ENCODE data around the gene IFRD2.
A peak's percentile ranks its signal among the peaks of the same experiment; 100 is the strongest.
"Not testable (repeated sequence)": the region's sequence is repeated elsewhere in the genome, so short reads cannot be mapped to it uniquely, and the experiment has no call there.

The IFRD2 gene

DNA sequence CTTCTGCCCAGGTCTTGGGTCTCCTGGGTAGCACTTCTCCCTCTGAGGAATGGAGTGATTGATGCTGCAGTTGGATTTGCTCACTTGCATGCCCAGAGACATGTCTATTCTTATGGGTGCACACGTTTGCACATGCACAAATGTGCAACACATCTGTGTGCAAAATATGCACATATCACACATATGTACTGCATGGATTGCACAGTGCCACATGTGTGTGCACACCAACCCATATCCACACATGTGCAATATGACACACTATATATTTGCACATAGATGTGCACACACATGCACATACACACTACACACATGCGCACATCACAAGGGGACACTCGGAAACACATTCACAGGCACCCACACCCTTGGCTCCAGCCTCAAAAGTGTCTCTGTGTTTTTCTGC is 24.0 kb downstream of the IFRD2 start:
- no peak for DNase-seq (ENCODE audit: low read depth, low spot score)

- no peak for DNase-seq (ENCODE audit: low read depth, low spot score)
Measured at GRCh38 chr3:50267280-50267913, 24.8 kb downstream of the IFRD2 start.

- DNase-seq (ENCODE audit: low read depth, low spot score), result no peak
Measured at GRCh38 chr3:50266836-50267235, 25.4 kb downstream of the IFRD2 start.

DNA sequence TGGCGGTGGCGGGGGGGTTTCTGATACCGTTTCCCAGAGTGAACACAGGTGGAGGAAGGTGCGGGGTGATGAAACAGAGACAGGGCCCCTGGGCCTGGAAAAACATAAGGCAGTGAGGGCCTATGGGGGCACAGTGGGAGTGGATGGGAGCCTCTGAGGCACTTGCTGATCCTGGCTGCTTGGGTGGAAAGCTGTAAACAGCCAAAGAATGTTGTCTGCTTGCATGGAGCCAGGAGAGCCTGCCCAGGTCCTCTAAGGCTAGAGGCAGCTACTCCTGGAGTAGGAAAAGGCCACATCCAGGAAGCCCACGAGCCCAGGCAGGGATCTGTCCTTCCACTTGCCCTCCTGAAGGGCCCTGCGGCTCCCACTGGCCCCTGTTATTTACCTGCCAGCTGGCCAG is 26.2 kb downstream of the IFRD2 start:
- DNase-seq (ENCODE audit: low read depth, low spot score), result peak; percentile 35

GRCh38 chr3:50265571-50265970 is 26.7 kb downstream of the IFRD2 start:
- DNase-seq (ENCODE audit: low read depth, low spot score), result no peak

DNA sequence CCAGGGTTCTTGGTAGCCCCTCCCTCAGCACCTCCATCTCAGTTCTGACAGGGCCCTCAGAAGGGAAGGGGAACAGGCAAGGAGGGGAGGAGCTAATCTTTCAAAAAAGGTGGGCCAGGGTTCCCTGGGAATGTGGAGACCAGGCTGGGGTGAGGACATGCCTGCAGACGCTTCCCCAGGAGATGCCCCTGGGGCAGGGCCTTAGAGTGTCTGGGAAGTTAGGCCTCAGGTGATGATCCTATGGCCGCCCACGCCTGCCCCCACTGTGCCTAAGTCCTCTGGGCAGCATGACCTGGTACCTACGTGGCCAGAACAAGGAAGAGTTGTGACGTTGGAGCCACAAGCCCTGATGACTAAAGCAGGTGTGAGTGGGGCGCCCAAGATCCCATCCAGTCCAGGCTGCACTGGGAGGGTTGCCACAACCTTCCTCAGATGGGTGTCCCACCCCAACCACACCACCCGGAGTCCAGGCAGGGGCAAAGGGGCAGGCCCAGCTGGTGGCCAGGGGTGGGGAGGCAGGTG is 27.2 kb downstream of the IFRD2 start:
- no peak for DNase-seq (ENCODE audit: low read depth, low spot score)

DNA sequence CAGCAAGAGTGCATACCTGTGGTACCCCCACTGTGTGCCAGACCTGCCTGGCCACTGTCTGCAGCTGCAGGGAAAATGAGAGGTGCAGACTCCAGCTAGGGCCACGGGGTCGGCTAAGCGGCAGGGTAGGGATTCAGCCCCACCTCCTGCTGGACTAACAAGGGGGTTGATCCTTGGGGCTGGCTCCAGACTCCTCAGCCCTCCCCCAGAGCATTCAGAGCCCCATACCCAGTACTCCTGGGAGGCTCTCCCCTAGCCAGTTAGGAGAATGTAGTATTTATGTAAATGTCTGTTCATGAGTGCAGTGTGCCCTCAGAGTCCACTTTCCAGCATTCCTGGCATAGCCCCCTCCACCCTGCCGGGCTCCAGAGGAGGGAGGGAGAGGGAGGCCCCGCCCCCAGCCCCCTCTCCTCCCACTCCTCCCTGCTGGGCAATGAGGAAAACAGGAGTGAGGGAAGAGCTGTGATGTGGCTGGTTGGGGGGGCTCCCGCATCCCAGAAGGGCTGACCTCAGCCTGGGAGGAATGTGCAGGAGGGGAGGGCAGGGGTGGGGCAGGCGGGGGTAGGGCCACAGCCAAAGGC is 27.8 kb downstream of the IFRD2 start:
- DNase-seq (ENCODE audit: low read depth, low spot score), result peak; percentile 97

DNA sequence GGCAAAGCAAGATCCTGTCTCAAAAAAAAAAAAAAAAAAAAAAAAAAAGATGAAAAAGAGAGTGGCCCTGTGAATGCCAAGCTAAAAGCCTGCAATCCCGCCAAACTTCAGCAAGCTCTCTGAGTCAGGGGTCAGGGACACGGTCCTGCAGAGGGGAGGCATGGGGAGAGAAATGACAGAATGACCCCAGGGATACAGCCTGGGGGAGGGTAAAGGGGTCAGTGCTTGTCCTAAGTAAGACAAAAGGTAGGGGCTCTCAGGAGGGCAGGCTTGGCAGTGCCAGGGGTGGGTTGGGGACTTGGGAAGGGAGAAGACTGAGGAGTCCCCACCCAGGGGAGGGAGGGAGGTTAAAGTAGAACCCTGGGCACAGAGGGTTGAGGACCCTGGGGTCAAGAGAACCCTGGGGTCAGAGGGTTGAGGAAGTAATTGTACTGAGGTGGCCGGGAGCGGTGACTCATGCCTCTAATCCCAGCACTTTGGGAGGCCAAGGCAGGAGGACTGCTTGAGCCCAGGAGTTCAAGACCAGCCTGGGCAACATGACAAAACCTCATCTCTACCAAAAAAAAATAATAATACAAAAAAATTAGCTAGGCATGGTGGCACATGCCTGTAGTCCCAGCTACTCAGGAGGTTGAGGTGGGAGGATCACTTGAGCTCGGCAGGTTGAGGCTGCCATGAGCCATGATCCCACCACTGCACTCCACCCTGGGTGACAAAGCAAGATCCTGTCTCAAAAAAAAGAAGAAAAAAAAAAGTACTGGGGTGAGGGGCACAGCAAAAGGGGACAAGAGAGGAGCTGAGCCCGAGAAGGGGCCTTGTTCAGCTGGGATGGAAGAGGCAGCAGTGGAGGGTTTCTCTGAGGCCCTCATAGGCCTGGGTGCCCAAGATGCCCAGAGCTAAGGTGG is 28.5 kb downstream of the IFRD2 start:
- DNase-seq (ENCODE audit: low read depth, low spot score), result no peak

DNA sequence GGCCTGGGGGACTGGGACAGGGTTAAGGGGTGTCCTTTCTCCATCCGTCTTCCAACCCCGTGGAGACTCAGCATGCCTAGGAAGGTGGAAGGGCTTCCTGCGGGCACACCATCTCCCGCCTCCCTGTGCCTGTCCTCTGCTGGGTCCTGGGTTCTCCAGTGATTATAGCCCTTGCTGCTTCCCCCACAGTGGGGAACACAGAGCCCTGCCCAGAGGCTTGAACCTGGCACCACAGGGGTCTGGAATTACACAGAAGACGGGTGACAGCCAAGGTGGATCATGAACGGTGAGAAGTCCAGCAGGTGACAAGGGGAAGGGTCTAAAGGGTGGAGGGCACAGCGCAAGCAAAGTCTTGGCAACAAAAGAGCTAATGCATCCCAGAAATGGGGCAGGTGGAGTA is 29.5 kb downstream of the IFRD2 start:
- DNase-seq (ENCODE audit: low read depth, low spot score), result no peak

- not testable (repeated sequence) for DNase-seq (ENCODE audit: low read depth, low spot score)
Measured at GRCh38 chr3:50262200-50262599, 30.0 kb downstream of the IFRD2 start.

DNA sequence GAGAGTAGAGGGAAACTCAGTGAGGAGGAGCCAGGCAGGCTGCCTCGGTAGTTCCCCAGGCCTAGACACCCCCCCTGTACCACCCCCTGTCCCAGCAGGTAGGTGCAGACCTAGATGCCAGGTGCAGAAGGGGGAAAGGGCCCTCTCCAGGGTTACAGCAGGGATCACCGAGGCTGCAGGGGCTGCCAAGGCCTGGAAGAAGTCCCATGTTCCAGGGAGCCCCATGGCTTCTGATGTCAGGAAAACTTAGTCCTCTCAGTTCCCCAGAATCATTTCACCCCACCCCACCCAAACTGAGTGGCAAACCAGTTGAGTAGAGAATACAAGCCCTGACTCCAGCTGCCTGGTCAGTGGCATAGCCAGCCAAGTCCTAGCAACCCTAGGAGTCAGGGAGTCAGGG is 30.7 kb downstream of the IFRD2 start:
- no peak for DNase-seq (ENCODE audit: low read depth, low spot score)

GRCh38 chr3:50260942-50261441 is 31.2 kb downstream of the IFRD2 start:
- no peak for DNase-seq (ENCODE audit: low read depth, low spot score)

DNA sequence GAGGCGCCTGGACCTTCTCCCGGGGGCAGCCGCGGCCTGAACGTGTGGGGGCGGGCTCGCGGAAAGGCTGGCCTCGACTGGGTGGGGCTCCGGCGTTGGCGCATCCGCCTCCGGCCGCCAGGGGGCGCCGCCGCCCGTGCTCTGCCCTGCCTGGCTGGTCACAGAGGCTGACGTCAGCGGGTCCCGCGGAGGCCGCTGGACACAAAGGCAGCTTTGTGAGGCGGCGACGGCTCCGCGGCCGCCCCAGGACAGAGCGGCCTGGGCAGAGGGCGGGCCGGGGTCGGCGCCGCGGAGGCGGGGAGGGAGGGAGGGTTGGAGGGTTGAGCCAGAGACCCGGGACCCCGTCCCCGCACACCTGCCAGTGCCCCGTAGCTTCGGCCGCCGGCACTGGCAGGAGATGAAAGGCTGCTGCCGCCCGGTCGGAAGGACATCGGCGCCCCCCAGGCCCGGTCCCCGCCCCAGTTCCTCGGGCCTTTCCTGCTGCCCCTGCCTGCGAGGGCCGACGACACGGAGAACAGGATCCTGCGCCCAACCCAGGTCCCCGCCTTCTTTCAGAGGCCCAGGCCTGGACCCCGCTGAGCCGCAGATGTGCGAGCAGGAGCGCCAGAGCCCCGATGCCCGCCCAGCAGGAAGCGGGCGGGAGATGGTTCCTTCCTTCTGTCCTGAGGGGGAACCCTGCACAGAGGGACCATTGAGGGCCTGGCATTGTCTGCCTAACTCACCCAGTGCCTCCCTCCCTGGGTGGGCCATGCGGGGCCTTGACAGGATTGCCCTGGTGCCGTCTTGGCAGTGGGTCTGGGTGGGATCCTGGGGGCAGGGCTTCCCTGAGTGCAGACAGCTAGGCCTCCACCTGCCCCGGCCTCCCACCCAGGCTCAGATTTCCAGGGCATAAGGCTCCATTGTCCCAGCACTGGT is 31.9 kb downstream of the IFRD2 start:
- DNase-seq (ENCODE audit: low read depth, low spot score), result peak; percentile 97

- DNase-seq (ENCODE audit: low read depth, low spot score), result no peak
Measured at GRCh38 chr3:50259432-50260026, 32.7 kb downstream of the IFRD2 start.

- peak; percentile 28 for DNase-seq (ENCODE audit: low read depth, low spot score)
Measured at GRCh38 chr3:50258979-50259378, 33.2 kb downstream of the IFRD2 start.

DNA sequence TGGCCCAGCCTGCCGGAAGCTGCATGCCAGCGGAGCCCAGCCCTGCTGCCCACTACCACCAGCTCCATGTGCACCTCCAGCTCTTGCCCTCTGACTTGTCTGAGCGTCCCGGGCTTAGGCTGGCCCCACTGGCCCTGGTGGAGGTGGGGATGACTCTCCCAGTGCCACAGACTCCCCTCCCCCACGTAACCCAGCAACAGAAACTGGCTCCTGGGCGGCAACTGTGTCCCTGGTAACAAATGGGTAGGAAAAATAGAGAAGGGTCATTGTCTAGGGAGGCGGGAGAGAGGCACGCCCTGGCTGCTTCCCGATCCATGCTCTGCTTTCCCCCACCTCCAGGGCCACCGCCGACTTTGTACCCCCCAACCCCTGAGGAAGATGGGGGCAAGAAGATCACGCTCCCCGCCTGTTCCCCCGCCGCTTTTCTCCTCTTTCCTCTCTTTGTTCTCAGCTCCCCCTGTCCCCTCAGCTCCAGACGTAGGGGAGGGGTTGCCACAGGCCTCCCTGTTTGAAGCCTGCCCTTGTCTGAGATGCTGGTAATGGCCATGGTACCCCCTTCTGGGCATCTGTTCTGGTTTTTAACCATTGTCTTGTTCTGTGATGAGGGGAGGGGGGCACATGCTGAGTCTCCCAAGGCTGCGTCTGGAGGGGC is 34.1 kb downstream of the IFRD2 start:
- DNase-seq (ENCODE audit: low read depth, low spot score), result no peak

- peak; percentile 69 for DNase-seq (ENCODE audit: low read depth, low spot score)
Measured at GRCh38 chr3:50256978-50257890, 35.0 kb downstream of the IFRD2 start.

- DNase-seq (ENCODE audit: low read depth, low spot score), result no peak
Measured at GRCh38 chr3:50255251-50255615, 37.0 kb downstream of the IFRD2 start.

DNA sequence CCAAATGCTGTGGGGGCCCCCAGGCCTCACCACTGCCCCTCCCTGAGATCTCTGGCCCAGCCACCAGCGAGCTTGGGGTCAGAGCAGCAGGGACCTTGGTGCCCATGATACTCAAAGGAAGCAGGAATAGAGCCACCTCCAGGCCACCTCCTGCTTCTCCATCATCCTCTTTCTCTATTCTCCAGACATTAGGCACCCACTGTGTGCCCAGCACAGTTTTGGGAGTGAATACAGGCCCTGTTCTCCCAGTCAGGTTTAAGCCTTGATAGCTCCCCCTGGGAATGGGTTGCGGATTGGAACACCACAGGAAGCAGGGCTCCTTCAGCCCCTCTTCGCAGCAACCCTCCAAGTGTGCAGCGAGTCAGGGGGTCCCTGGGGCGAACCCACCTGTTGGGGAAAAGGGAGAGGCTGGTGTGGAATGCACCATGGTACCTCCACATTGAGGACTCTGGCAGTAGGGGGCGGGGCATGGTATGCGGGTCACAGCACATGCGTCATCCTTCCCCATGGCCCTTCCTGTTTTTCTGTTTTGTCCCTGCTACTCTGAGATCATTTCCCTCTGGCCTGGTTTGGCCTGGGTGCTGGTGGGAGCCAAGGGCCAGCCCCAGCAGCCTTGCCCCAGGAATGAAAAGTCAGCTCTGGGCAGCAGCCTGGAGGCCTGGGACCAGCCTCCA is 37.5 kb downstream of the IFRD2 start:
- DNase-seq (ENCODE audit: low read depth, low spot score), result no peak
